NCI-H1092 treated with DMSO at 0.1 percent for 48 hours (cell line): ENCODE results near the gene ZNF343.
"Not testable (repeated sequence)": the region's sequence is repeated elsewhere in the genome, so short reads cannot be mapped to it uniquely, and the experiment has no call there.

Source experiments
- DNase-seq: peaks from one replicate; lab custom pipeline; 2025; lab: John Stamatoyannopoulos, UW

The ZNF343 gene

GRCh38 chr20:2508631-2509467 lies at the start of gene ZNF343:
ZNF343 (minus strand) TSS chr20:2508915; CDS start chr20:2493895, 15,020 bp downstream.
- peak; percentile 82 for DNase-seq

GRCh38 chr20:2557873-2558580 lies 49.3 kb upstream of the ZNF343 start:
- DNase-seq, result no peak

GRCh38 chr20:2545594-2545993 lies 36.9 kb upstream of the ZNF343 start:
- DNase-seq, result no peak

- no peak for DNase-seq
Observed at GRCh38 chr20:2544211-2544610, 35.5 kb upstream of the ZNF343 start.

GRCh38 chr20:2542361-2542760 lies 33.6 kb upstream of the ZNF343 start:
- DNase-seq, result no peak

GRCh38 chr20:2541940-2542339 lies 33.2 kb upstream of the ZNF343 start:
- no peak for DNase-seq

GRCh38 chr20:2538931-2539720 lies 30.4 kb upstream of the ZNF343 start:
- DNase-seq, result no peak

- DNase-seq, result no peak
Observed at GRCh38 chr20:2538356-2538755, 29.6 kb upstream of the ZNF343 start.

GRCh38 chr20:2537101-2537500 lies 28.4 kb upstream of the ZNF343 start:
- no peak for DNase-seq

GRCh38 chr20:2536560-2536986 lies 27.9 kb upstream of the ZNF343 start, which contains the start of gene TMC2:
TMC2 (plus strand) TSS chr20:2536573; CDS start chr20:2536622, 49 bp downstream.
- no peak for DNase-seq

GRCh38 chr20:2535711-2536559 lies 27.2 kb upstream of the ZNF343 start:
- DNase-seq, result no peak

GRCh38 chr20:2533118-2533517 lies 24.4 kb upstream of the ZNF343 start:
- no peak for DNase-seq

GRCh38 chr20:2528671-2529271 lies 20.1 kb upstream of the ZNF343 start:
- DNase-seq, result no peak

- no peak for DNase-seq
Observed at GRCh38 chr20:2527762-2528161, 19.0 kb upstream of the ZNF343 start.

GRCh38 chr20:2526218-2526583 lies 17.5 kb upstream of the ZNF343 start:
- DNase-seq, result not testable (repeated sequence)

GRCh38 chr20:2524709-2525506 lies 16.2 kb upstream of the ZNF343 start:
- peak; percentile 58 for DNase-seq

GRCh38 chr20:2523919-2524708 lies 15.4 kb upstream of the ZNF343 start:
- peak; percentile 68 for DNase-seq

GRCh38 chr20:2522826-2523429 lies 14.2 kb upstream of the ZNF343 start:
- not testable (repeated sequence) for DNase-seq
